AG09309 (cell line): ENCODE measurements around the gene KLC1.
A peak's percentile ranks its signal among the peaks of the same experiment; 100 is the strongest.
"Not testable (repeated sequence)": the region's sequence is repeated elsewhere in the genome, so short reads cannot be mapped to it uniquely, and the experiment has no call there.

ENCODE experiments used
- DNase-seq: peaks from one replicate; pipeline ENCODE4 v3.0.0-alpha.2; 2010; ENCODE audit warnings: low read depth
- H3K4me3 ChIP-seq: 2 replicates; pipeline ENCODE4 v1.5.1; 2011; ENCODE audit warnings: mild to moderate bottlenecking, low read depth, low read length, moderate library complexity; ENCODE audit not compliant: control insufficient read depth
- CTCF ChIP-seq: IDR thresholded peaks from 2 replicates; pipeline ENCODE4 v1.5.1; 2011; ENCODE audit warnings: mild to moderate bottlenecking, low read depth, low read length, inconsistent platforms; ENCODE audit not compliant: insufficient read depth, control insufficient read depth; ENCODE audit errors: missing control alignments

KLC1 gene

GRCh38 chr14:103597623-103598377, 31.2 kb upstream of the KLC1 start:
- H3K4me3 ChIP-seq: no peak overlapping the region
- DNase-seq: peak; percentile 57
- no peak for TF ChIP-seq CTCF

GRCh38 chr14:103600503-103600902, 28.5 kb upstream of the KLC1 start:
- no peak for TF ChIP-seq CTCF
- DNase-seq: no peak
- H3K4me3 ChIP-seq: no peak overlapping the region

GRCh38 chr14:103604620-103605019, 24.4 kb upstream of the KLC1 start:
- no peak overlapping the region for H3K4me3 ChIP-seq
- TF ChIP-seq CTCF: no peak
- DNase-seq: no peak

GRCh38 chr14:103606963-103607668, 21.9 kb upstream of the KLC1 start:
- no peak overlapping the region; the same call in none of the 2 replicates for H3K4me3 ChIP-seq
- DNase-seq: peak; percentile 72
- peak; percentile 43 for TF ChIP-seq CTCF

GRCh38 chr14:103607822-103608221, 21.2 kb upstream of the KLC1 start:
- H3K4me3 ChIP-seq: no peak overlapping the region
- TF ChIP-seq CTCF: no peak
- no peak for DNase-seq

- DNase-seq, H3K4me3 ChIP-seq: not testable (repeated sequence)
These were observed 19.9 kb upstream of the KLC1 start for GRCh38 chr14:103609081-103609480.

- no peak overlapping the region for H3K4me3 ChIP-seq
- no peak for DNase-seq
- TF ChIP-seq CTCF: no peak
These were observed 17.8 kb upstream of the KLC1 start for GRCh38 chr14:103611215-103611614.
